Neural progenitor cell (in vitro differentiated cells): ENCODE data around the gene BARX1.

ENCODE experiments used
- CTCF ChIP-seq: fragments of 200-600 bp; sonication (generic); IDR thresholded peaks from 2 replicates; pipeline ENCODE4 v1.5.1; 2017; ENCODE audit warnings: antibody characterized with exemption, mild to moderate bottlenecking
- EZH2 ChIP-seq: fragments of 200-600 bp; sonication (generic); IDR thresholded peaks from 2 replicates; pipeline ENCODE4 v1.6.1; 2017; ENCODE audit warnings: antibody characterized with exemption, mild to moderate bottlenecking, moderate library complexity
- EZH2phosphoT487 ChIP-seq: fragments of 200-600 bp; sonication (generic); IDR thresholded peaks from 2 replicates; pipeline ENCODE4 v1.6.1; 2017; ENCODE audit warnings: antibody characterized with exemption

GRCh38 chr9:93983875-93984274 is 28.7 kb upstream of the BARX1 start:
- TF ChIP-seq CTCF (no peak), EZH2 (no peak), EZH2phosphoT487 (no peak)
